Activated effector memory CD4-positive, alpha-beta T cell treated with anti-CD3 and anti-CD28 coated beads, Interleukin-2, amount 50 U/mL, for 16 hours (primary cell): ENCODE data around the gene PCDHA11.
"Not testable (repeated sequence)": the region's sequence is repeated elsewhere in the genome, so short reads cannot be mapped to it uniquely, and the experiment has no call there.

Source experiments
- DNase-seq: peaks from one replicate; pipeline ENCODE4 v3.0.0-alpha.2; 2020

The PCDHA11 gene

GRCh38 chr5:140868721-140869554, at the start of gene PCDHA11:
TSS of gene PCDHA11 (plus strand) at chr5:140868957. CDS start at chr5:140869104, 147 bp downstream.
- DNase-seq = no peak

GRCh38 chr5:140821375-140822280, 47.1 kb upstream of the PCDHA11 start, which contains the start of gene PCDHA5:
TSS of gene PCDHA5 (plus strand) at chr5:140821613.
- no peak for DNase-seq

GRCh38 chr5:140822281-140822629, 46.5 kb upstream of the PCDHA11 start:
- no peak for DNase-seq

- not testable (repeated sequence) for DNase-seq
Observed at GRCh38 chr5:140822969-140823368, 45.8 kb upstream of the PCDHA11 start.

GRCh38 chr5:140823475-140823874, 45.3 kb upstream of the PCDHA11 start:
- DNase-seq = no peak

- DNase-seq = no peak
Observed at GRCh38 chr5:140827704-140828361, 40.9 kb upstream of the PCDHA11 start, which contains the start of gene PCDHA6. TSS of gene PCDHA6 (plus strand) at chr5:140827960. CDS start at chr5:140828092, 132 bp downstream.

GRCh38 chr5:140828362-140828737, 40.4 kb upstream of the PCDHA11 start:
- no peak for DNase-seq

- DNase-seq = not testable (repeated sequence)
Observed at GRCh38 chr5:140829511-140830501, 39.0 kb upstream of the PCDHA11 start.

GRCh38 chr5:140833993-140834392, 34.8 kb upstream of the PCDHA11 start, which contains the start of gene PCDHA7:
TSS of gene PCDHA7 (plus strand) at chr5:140834269. CDS start at chr5:140834384, 115 bp downstream.
- DNase-seq = no peak

GRCh38 chr5:140834439-140835008, 34.2 kb upstream of the PCDHA11 start:
- DNase-seq = not testable (repeated sequence)

- DNase-seq = no peak
Observed at GRCh38 chr5:140835622-140836510, 32.9 kb upstream of the PCDHA11 start.

- DNase-seq = no peak
Observed at GRCh38 chr5:140840978-140841962, 27.5 kb upstream of the PCDHA11 start, which contains the start of gene PCDHA8. TSS of gene PCDHA8 (plus strand) at chr5:140841187. CDS start at chr5:140841322, 135 bp downstream.

- no peak for DNase-seq
Observed at GRCh38 chr5:140842798-140843733, 25.7 kb upstream of the PCDHA11 start.

- DNase-seq = not testable (repeated sequence)
Observed at GRCh38 chr5:140848139-140849102, 20.3 kb upstream of the PCDHA11 start, which contains the start of gene PCDHA9. TSS of gene PCDHA9 (plus strand) at chr5:140848382. CDS start at chr5:140848496, 114 bp downstream.

- not testable (repeated sequence) for DNase-seq
Observed at GRCh38 chr5:140849831-140850634, 18.7 kb upstream of the PCDHA11 start.
